H1 (cell line): ENCODE data around the gene NR2F1. TPM values are rescaled to one million over a fixed set of nuclear protein-coding genes. Genes with fewer than 3 reads are reported as not detected.

Source experiments
- JUND ChIP-seq: IDR thresholded peaks from 2 replicates; pipeline ENCODE4 v1.6.1; 2011; ENCODE audit warnings: mild to moderate bottlenecking, improper control_type of control experiment, low read length
- KDM5A ChIP-seq: fragments of 200-600 bp; IDR thresholded peaks from 2 replicates; pipeline ENCODE4 v1.7.1; 2012; ENCODE audit warnings: mild to moderate bottlenecking, low read length, inconsistent platforms, mixed read lengths
- MAFK ChIP-seq: IDR thresholded peaks from 2 replicates; pipeline ENCODE4 v1.6.1; 2012; ENCODE audit warnings: low read depth, mild to moderate bottlenecking, improper control_type of control experiment, low read length
- SRF ChIP-seq: IDR thresholded peaks from 2 replicates; pipeline ENCODE4 v1.6.1; 2011; ENCODE audit warnings: mild to moderate bottlenecking, low read depth, low read length, moderate library complexity
- TAF7 ChIP-seq: optimal IDR thresholded peaks from 2 replicates; pipeline ENCODE3; 2011; ENCODE audit warnings: low read depth, mild to moderate bottlenecking, inconsistent platforms, low read length, moderate library complexity, borderline replicate concordance
- polyA plus RNA-seq, 7 experiments: library from polyadenylated mRNA; depleted of rRNA in 3 of 7; stranded (reverse) in 5 of 7; unstranded in 2 of 7; fragments of >200 nt in 5 of 7; fragments of 200-250 nt in 2 of 7; gene quantifications; 1 replicate in 5 of 7; 2 replicates in 1 of 7; 4 replicates in 1 of 7; pipeline versions ENCODE4 v1.2.1 to v1.2.3, GENCODE V29; 2011 to 2013; ENCODE audit warnings: missing spikeins in 2 of 7, mixed read lengths in 2 of 7
- total RNA-seq: library from RNA; stranded (reverse); fragmentation: NEBNext Ultra II Directional; extraction: Animal tissue kit (Norgen Biotek cat#: 25700); gene quantifications from 2 replicates; pipeline ENCODE4 v1.2.1, GENCODE V29; 2021
- TF ChIP-seq, protein P1 (sequence below): fragments of 300-600 bp; sonication (generic); IDR thresholded peaks from 2 replicates; pipeline ENCODE4 v1.7.1; 2012; ENCODE audit warnings: low read length, moderate library complexity, mild to moderate bottlenecking, inconsistent platforms; ENCODE audit not compliant: insufficient replicate concordance
- TF ChIP-seq, protein P2 (sequence below), 3 experiments: IDR thresholded peaks; 1 replicate in 2 of 3; 2 replicates in 1 of 3; pipeline versions ENCODE4 v1.5.1 to v1.6.1; 2011; ENCODE audit warnings: low read length in 3 of 3, mild to moderate bottlenecking in 3 of 3, inconsistent platforms in 2 of 3, low read depth in 1 of 3, moderate library complexity in 1 of 3; ENCODE audit not compliant: insufficient read depth in 1 of 3; ENCODE audit errors: control extremely low read depth in 1 of 3

Gene NR2F1
- total and polyA plus RNA-seq, 2 of the 8 experiments (the other 6 are each of a cell fraction or from before 2014, with no cell fraction given), result not detected

DNA sequence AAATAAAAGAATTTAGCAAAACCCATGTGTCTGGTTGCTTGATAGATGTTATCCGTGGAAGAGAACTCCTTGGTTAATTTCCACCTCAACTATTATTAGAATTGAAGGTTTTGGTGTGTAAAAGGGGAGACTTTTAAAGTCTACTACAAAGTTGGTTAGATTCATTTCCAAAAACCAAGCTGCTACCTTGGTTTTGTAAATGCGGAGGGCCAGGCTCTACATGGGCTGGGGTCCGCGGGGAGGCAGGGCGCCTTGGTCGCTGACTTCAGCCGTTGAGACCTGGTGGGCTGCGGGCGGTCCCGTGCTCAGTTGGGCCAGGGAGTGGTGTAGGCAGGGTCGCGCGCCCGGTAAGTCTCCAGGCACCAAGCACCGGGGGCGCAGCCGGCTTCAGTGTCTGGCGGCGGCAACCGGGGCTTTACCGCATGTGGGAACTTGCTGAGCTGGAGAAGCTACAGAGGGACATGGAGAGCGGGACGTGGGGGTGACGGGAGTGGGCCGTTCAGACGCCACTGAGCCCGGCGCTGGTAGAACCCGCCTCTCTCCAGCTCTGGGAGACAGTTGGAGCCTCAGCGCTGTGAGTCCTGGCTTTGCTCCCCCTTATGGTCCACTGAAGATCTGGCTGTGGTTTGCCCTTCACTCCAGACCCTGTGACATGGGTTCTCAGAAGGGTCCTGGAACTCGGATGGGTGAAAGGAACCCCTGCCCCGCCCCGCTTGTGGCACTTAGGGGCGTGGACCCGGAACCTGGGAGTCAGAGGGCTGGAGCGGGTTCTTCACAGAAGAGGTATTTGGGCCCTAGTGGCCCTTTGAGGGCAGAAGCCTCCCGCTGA lies 11.8 kb downstream of the NR2F1 start (continued):
- TF ChIP-seq, protein P1, sequence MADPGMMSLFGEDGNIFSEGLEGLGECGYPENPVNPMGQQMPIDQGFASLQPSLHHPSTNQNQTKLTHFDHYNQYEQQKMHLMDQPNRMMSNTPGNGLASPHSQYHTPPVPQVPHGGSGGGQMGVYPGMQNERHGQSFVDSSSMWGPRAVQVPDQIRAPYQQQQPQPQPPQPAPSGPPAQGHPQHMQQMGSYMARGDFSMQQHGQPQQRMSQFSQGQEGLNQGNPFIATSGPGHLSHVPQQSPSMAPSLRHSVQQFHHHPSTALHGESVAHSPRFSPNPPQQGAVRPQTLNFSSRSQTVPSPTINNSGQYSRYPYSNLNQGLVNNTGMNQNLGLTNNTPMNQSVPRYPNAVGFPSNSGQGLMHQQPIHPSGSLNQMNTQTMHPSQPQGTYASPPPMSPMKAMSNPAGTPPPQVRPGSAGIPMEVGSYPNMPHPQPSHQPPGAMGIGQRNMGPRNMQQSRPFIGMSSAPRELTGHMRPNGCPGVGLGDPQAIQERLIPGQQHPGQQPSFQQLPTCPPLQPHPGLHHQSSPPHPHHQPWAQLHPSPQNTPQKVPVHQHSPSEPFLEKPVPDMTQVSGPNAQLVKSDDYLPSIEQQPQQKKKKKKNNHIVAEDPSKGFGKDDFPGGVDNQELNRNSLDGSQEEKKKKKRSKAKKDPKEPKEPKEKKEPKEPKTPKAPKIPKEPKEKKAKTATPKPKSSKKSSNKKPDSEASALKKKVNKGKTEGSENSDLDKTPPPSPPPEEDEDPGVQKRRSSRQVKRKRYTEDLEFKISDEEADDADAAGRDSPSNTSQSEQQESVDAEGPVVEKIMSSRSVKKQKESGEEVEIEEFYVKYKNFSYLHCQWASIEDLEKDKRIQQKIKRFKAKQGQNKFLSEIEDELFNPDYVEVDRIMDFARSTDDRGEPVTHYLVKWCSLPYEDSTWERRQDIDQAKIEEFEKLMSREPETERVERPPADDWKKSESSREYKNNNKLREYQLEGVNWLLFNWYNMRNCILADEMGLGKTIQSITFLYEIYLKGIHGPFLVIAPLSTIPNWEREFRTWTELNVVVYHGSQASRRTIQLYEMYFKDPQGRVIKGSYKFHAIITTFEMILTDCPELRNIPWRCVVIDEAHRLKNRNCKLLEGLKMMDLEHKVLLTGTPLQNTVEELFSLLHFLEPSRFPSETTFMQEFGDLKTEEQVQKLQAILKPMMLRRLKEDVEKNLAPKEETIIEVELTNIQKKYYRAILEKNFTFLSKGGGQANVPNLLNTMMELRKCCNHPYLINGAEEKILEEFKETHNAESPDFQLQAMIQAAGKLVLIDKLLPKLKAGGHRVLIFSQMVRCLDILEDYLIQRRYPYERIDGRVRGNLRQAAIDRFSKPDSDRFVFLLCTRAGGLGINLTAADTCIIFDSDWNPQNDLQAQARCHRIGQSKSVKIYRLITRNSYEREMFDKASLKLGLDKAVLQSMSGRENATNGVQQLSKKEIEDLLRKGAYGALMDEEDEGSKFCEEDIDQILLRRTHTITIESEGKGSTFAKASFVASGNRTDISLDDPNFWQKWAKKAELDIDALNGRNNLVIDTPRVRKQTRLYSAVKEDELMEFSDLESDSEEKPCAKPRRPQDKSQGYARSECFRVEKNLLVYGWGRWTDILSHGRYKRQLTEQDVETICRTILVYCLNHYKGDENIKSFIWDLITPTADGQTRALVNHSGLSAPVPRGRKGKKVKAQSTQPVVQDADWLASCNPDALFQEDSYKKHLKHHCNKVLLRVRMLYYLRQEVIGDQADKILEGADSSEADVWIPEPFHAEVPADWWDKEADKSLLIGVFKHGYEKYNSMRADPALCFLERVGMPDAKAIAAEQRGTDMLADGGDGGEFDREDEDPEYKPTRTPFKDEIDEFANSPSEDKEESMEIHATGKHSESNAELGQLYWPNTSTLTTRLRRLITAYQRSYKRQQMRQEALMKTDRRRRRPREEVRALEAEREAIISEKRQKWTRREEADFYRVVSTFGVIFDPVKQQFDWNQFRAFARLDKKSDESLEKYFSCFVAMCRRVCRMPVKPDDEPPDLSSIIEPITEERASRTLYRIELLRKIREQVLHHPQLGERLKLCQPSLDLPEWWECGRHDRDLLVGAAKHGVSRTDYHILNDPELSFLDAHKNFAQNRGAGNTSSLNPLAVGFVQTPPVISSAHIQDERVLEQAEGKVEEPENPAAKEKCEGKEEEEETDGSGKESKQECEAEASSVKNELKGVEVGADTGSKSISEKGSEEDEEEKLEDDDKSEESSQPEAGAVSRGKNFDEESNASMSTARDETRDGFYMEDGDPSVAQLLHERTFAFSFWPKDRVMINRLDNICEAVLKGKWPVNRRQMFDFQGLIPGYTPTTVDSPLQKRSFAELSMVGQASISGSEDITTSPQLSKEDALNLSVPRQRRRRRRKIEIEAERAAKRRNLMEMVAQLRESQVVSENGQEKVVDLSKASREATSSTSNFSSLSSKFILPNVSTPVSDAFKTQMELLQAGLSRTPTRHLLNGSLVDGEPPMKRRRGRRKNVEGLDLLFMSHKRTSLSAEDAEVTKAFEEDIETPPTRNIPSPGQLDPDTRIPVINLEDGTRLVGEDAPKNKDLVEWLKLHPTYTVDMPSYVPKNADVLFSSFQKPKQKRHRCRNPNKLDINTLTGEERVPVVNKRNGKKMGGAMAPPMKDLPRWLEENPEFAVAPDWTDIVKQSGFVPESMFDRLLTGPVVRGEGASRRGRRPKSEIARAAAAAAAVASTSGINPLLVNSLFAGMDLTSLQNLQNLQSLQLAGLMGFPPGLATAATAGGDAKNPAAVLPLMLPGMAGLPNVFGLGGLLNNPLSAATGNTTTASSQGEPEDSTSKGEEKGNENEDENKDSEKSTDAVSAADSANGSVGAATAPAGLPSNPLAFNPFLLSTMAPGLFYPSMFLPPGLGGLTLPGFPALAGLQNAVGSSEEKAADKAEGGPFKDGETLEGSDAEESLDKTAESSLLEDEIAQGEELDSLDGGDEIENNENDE, result no peak
- no peak for TF ChIP-seq SRF
- TF ChIP-seq TAF7, result no peak
- TF ChIP-seq KDM5A, result no peak
- no peak for TF ChIP-seq MAFK
- TF ChIP-seq JUND, result no peak
- TF ChIP-seq, protein P2, sequence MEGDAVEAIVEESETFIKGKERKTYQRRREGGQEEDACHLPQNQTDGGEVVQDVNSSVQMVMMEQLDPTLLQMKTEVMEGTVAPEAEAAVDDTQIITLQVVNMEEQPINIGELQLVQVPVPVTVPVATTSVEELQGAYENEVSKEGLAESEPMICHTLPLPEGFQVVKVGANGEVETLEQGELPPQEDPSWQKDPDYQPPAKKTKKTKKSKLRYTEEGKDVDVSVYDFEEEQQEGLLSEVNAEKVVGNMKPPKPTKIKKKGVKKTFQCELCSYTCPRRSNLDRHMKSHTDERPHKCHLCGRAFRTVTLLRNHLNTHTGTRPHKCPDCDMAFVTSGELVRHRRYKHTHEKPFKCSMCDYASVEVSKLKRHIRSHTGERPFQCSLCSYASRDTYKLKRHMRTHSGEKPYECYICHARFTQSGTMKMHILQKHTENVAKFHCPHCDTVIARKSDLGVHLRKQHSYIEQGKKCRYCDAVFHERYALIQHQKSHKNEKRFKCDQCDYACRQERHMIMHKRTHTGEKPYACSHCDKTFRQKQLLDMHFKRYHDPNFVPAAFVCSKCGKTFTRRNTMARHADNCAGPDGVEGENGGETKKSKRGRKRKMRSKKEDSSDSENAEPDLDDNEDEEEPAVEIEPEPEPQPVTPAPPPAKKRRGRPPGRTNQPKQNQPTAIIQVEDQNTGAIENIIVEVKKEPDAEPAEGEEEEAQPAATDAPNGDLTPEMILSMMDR (IDR thresholded peaks at IDR 0.05; ENCODE audit: control extremely low read depth in 1 of 3, insufficient read depth in 1 of 3, low read depth in 1 of 3, low read length in 3 of 3), result peak in 1 of 3 experiments; percentile 18; a peak in 1 of 4 replicates
